K562 (cell line): Measurements from ENCODE around the gene PLXDC2. TPM values are rescaled to one million over a fixed set of nuclear protein-coding genes. Genes with fewer than 3 reads are reported as not detected.

ENCODE experiments used
- ATAC-seq: fragments of 200-7000 bp; cut with Tn5 transposase; 3 replicates; pipeline ENCODE4 v1.9.1; 2020; ENCODE audit warnings: moderate library complexity
- BruUV-seq: library from RNA; stranded (reverse); fragments of 400-500 nt; replicated peaks from 2 replicates; lab custom pipeline; 2021; lab: Mats Ljungman, UMichigan
- CTCF ChIA-PET: fragments of 300-600 bp; formaldehyde crosslinking; extraction: SDS; loops from one replicate; lab custom pipeline; 2021; ENCODE audit warnings: low intra/inter-chr PET ratio; lab: Yijun Ruan, JAX
- POLR2A ChIA-PET: fragments of 300-600, 350-650 bp; sonication (Branson Sonifier 250); formaldehyde crosslinking; extraction: SDS; loops from one replicate; lab custom pipeline; 2021; ENCODE audit warnings: antibody characterized with exemption, inconsistent platforms; lab: Yijun Ruan, JAX
- DNase-seq, 4 experiments: peaks; one replicate each; pipeline versions ENCODE4 v3.0.0 to v3.0.0-alpha.2; 2011 to 2018; ENCODE audit warnings: low spot score in 3 of 4, mixed read lengths in 3 of 4; ENCODE audit errors: extremely low read depth in 1 of 4
- FAIRE-seq: peaks from 2 replicates; lab custom pipeline; 2011; peaks lifted over from hg19 to GRCh38; lab: Jason Lieb, UNC
- H2AFZ ChIP-seq: 2 replicates; pipeline ENCODE4 v1.6.0; 2011; ENCODE audit warnings: low read depth, low read length, control low read depth, inconsistent platforms
- H3K27ac ChIP-seq: fragments of 200-600 bp; 3 replicates; pipeline ENCODE4 v1.8.0; 2011; ENCODE audit warnings: low read depth, mild to moderate bottlenecking, control low read depth, inconsistent platforms, low read length, moderate library complexity, mixed read lengths; ENCODE audit errors: extremely low read depth
- H3K27me3 ChIP-seq, 2 experiments: fragments of 300-600 bp in 1 of 2; 2 replicates in 1 of 2; 3 replicates in 1 of 2; pipeline versions ENCODE4 v1.6.0 to v1.8.0; 2011; ENCODE audit warnings: inconsistent platforms in 2 of 2, low read length in 2 of 2, mild to moderate bottlenecking in 1 of 2, mixed read lengths in 1 of 2, moderate library complexity in 1 of 2; ENCODE audit not compliant: control insufficient read depth in 2 of 2, insufficient read depth in 2 of 2
- H3K36me3 ChIP-seq: fragments of 300-600 bp; 3 replicates; pipeline ENCODE4 v1.8.0; 2011; ENCODE audit warnings: mild to moderate bottlenecking, low read length, inconsistent platforms; ENCODE audit not compliant: control insufficient read depth, insufficient read depth
- H3K4me1 ChIP-seq, 2 experiments: fragments of 200-600 bp in 1 of 2; replicated peaks in 1 of 2; 2 replicates in 1 of 2; 3 replicates in 1 of 2; pipeline versions ENCODE4 v1.5.1 to v1.8.0; 2011; ENCODE audit warnings: inconsistent platforms in 2 of 2, low read length in 2 of 2, mild to moderate bottlenecking in 1 of 2, mixed read lengths in 1 of 2, moderate library complexity in 1 of 2; ENCODE audit not compliant: control insufficient read depth in 2 of 2, insufficient read depth in 2 of 2
- H3K4me2 ChIP-seq: 2 replicates; pipeline ENCODE4 v1.6.1; 2011; ENCODE audit warnings: low read length, control low read depth, inconsistent platforms, mixed read lengths; ENCODE audit not compliant: insufficient read depth
- H3K4me3 ChIP-seq: fragments of 200-600 bp; sonication (generic), shearing (Covaris generic); 2 replicates; pipeline ENCODE4 v1.5.1; 2016; ENCODE audit warnings: control low read depth, inconsistent platforms
- H3K79me2 ChIP-seq: fragments of 200-600 bp; 3 replicates; pipeline ENCODE4 v1.8.0; 2011; ENCODE audit warnings: low read length, inconsistent platforms; ENCODE audit not compliant: control insufficient read depth, insufficient read depth
- H3K9ac ChIP-seq, 2 experiments: 2 replicates each; pipeline versions ENCODE4 v1.6.0 to v1.6.1; 2011; ENCODE audit warnings: low read depth in 2 of 2, low read length in 2 of 2, control low read depth in 1 of 2, inconsistent platforms in 1 of 2, mild to moderate bottlenecking in 1 of 2, mixed read lengths in 1 of 2; ENCODE audit not compliant: insufficient read depth in 1 of 2
- H3K9me1 ChIP-seq: one replicate; pipeline ENCODE4 v1.6.0; 2011; ENCODE audit warnings: inconsistent platforms, mild to moderate bottlenecking, low read length, moderate library complexity; ENCODE audit not compliant: control insufficient read depth, insufficient read depth
- H3K9me3 ChIP-seq: replicated peaks from 2 replicates; pipeline ENCODE4 v1.5.1; 2011; ENCODE audit warnings: low read depth, low read length, inconsistent platforms; ENCODE audit not compliant: control insufficient read depth, insufficient read depth
- H4K20me1 ChIP-seq: replicated peaks from 2 replicates; pipeline ENCODE4 v1.6.1; 2011; ENCODE audit warnings: low read length, inconsistent platforms, mixed read lengths; ENCODE audit not compliant: control insufficient read depth, insufficient read depth
- ADNP ChIP-seq: fragments of 200-800 bp; sonication (Bioruptor generic); IDR thresholded peaks from 2 replicates; pipeline ENCODE4 v1.6.1; 2016; ENCODE audit warnings: missing genetic modification characterization, missing compliant biosample characterization
- BACH1 ChIP-seq: fragments of 200-800 bp; sonication (Bioruptor generic); IDR thresholded peaks from 2 replicates; pipeline ENCODE4 v1.6.1; 2016; ENCODE audit warnings: missing genetic modification characterization, missing compliant biosample characterization
- CREBBP ChIP-seq: IDR thresholded peaks from one replicate; pipeline ENCODE4 v1.6.1; 2012; ENCODE audit warnings: low read depth, mild to moderate bottlenecking, control low read depth, inconsistent platforms, low read length
- DMBX1 ChIP-seq: fragments of 250-450 bp; sonication (Bioruptor Pico); IDR thresholded peaks from 2 replicates; pipeline ENCODE4 v1.8.0; 2022; ENCODE audit warnings: inconsistent platforms, mild to moderate bottlenecking, moderate library complexity, borderline replicate concordance
- HCFC1 ChIP-seq: IDR thresholded peaks from 2 replicates; pipeline ENCODE4 v1.6.1; 2012; ENCODE audit warnings: low read depth, low read length, improper control_type of control experiment
- RBM22 ChIP-seq: fragments of 200-400 bp; formaldehyde crosslinking; IDR thresholded peaks from 2 replicates; pipeline ENCODE4 v1.6.1; 2018; ENCODE audit warnings: low read length, low read depth; ENCODE audit not compliant: poor library complexity, severe bottlenecking
- TSC22D4 ChIP-seq: fragments of 450-650 bp; IDR thresholded peaks from 2 replicates; pipeline ENCODE4 v1.6.1; 2016; ENCODE audit warnings: missing genetic modification characterization, missing biosample characterization, control low read depth
- ZBTB7A ChIP-seq: IDR thresholded peaks from 2 replicates; pipeline ENCODE4 v1.6.1; 2011; ENCODE audit warnings: low read depth, mild to moderate bottlenecking, low read length, moderate library complexity, borderline replicate concordance; ENCODE audit not compliant: control insufficient read depth
- ZC3H8 ChIP-seq: fragments of 450-650 bp; IDR thresholded peaks from 2 replicates; pipeline ENCODE4 v1.6.1; 2017
- WGBS: fragments of 100-300 bp; shearing (Covaris generic); methylation state at CpG from one replicate; pipeline ENCODE4 v1.1.6; 2016; ENCODE audit warnings: low coverage, mixed read lengths; ENCODE audit not compliant: insufficient coverage; ENCODE audit errors: missing lambda C conversion rate; 5-methylcytosine and 5-hydroxymethylcytosine counted together
- in situ Hi-C: fragments of 300-500 bp; cut with MboI; formaldehyde crosslinking; loops from 4 replicates; pipeline ENCODE4 v1.15.0; 2018; ENCODE audit warnings: inconsistent platforms, mixed read lengths
- intact Hi-C: fragments of 100-400 bp; cut with micrococcal nuclease; formaldehyde crosslinking; loops from 2 replicates; pipeline ENCODE4 v1.14.2; 2022
- polyA plus RNA-seq, 8 experiments: library from polyadenylated mRNA; depleted of rRNA in 4 of 8; stranded (reverse) in 5 of 8; unstranded in 3 of 8; fragments of >200 nt; fragmentation: Nextera tagmentation in 2 of 8; fragmentation: Illumina TruSeq in 1 of 8; extraction: Ambion mirVana in 2 of 8; extraction: Trizol in 1 of 8; gene quantifications; 2 replicates each; pipeline versions ENCODE4 v1.2.1 to v1.2.3, GENCODE V29; 2011 to 2014; ENCODE audit warnings: inconsistent platforms in 1 of 8, missing spikeins in 1 of 8
- total RNA-seq, 7 experiments: library from RNA; depleted of rRNA in 6 of 7; stranded (reverse); fragments of >200 nt in 6 of 7; fragmentation: Illumina TruSeq in 2 of 7; extraction: Trizol in 2 of 7; gene quantifications; 2 replicates each; pipeline versions ENCODE4 v1.2.1 to v1.2.3, GENCODE V29; 2011 to 2021; ENCODE audit warnings: low replicate concordance in 1 of 7
- TF ChIP-seq, protein P1 (sequence below): fragments of 250-450 bp; sonication (Bioruptor Pico); IDR thresholded peaks from 2 replicates; pipeline ENCODE4 v1.4.0; 2020; ENCODE audit warnings: mild to moderate bottlenecking
- TF ChIP-seq, protein P2 (sequence below): fragments of 250-450 bp; sonication (Bioruptor Pico); IDR thresholded peaks from 2 replicates; pipeline ENCODE4 v1.4.0; 2020

The PLXDC2 gene
- total and polyA plus RNA-seq, 9 of the 15 experiments (the other 6 are each of a cell fraction or from before 2014, with no cell fraction given): 0.01 to 0.33 (median 0.10) TPM; not detected in 3

DNA sequence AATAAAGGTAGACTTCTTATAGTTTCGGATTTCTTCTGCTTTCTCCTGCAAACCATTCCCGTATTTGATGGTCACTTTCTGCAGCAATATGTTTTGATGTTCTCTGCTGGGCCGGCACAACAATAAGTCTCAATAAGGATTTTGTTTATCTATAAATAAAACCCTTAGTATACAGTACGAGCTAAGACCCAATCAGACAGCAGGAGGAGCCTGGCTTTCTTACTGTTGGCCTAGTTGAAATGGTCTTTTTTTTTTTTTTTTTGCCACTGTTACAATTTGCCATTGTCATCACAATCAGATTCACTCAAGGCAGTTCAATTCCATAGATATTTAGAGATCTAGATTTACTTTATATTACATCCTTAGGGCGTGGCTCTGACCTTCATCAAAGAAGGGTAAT, 76.4 kb downstream of the PLXDC2 start:
- CTCF ChIA-PET: no interaction called here
- in situ Hi-C loops (no loop called here), intact Hi-C loops (no loop called here)
- H3K4me1 ChIP-seq: no peaks in the 10 kb centered on the region
- H4K20me1 ChIP-seq: no peaks in the 10 kb centered on the region
- ATAC-seq (no peak), DNase-seq (no peak), FAIRE-seq (no peak)
- no peak overlapping the region for H3K4me2 ChIP-seq
- no peaks in the 10 kb centered on the region for H3K79me2 ChIP-seq
- H3K27me3 ChIP-seq: no peaks in the 10 kb centered on the region
- TF ChIP-seq, protein P1, sequence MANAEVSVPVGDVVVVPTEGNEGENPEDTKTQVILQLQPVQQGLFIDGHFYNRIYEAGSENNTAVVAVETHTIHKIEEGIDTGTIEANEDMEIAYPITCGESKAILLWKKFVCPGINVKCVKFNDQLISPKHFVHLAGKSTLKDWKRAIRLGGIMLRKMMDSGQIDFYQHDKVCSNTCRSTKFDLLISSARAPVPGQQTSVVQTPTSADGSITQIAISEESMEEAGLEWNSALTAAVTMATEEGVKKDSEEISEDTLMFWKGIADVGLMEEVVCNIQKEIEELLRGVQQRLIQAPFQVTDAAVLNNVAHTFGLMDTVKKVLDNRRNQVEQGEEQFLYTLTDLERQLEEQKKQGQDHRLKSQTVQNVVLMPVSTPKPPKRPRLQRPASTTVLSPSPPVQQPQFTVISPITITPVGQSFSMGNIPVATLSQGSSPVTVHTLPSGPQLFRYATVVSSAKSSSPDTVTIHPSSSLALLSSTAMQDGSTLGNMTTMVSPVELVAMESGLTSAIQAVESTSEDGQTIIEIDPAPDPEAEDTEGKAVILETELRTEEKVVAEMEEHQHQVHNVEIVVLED (CRISPR knock-in tag): no peak
- TF ChIP-seq ZC3H8 (no peak), DMBX1 (CRISPR knock-in tag) (no peak), ADNP (tag) (no peak), BACH1 (tag) (no peak), HCFC1 (no peak), TSC22D4 (no peak), RBM22 (no peak), CREBBP (no peak), ZBTB7A (no peak)
- TF ChIP-seq, protein P2, sequence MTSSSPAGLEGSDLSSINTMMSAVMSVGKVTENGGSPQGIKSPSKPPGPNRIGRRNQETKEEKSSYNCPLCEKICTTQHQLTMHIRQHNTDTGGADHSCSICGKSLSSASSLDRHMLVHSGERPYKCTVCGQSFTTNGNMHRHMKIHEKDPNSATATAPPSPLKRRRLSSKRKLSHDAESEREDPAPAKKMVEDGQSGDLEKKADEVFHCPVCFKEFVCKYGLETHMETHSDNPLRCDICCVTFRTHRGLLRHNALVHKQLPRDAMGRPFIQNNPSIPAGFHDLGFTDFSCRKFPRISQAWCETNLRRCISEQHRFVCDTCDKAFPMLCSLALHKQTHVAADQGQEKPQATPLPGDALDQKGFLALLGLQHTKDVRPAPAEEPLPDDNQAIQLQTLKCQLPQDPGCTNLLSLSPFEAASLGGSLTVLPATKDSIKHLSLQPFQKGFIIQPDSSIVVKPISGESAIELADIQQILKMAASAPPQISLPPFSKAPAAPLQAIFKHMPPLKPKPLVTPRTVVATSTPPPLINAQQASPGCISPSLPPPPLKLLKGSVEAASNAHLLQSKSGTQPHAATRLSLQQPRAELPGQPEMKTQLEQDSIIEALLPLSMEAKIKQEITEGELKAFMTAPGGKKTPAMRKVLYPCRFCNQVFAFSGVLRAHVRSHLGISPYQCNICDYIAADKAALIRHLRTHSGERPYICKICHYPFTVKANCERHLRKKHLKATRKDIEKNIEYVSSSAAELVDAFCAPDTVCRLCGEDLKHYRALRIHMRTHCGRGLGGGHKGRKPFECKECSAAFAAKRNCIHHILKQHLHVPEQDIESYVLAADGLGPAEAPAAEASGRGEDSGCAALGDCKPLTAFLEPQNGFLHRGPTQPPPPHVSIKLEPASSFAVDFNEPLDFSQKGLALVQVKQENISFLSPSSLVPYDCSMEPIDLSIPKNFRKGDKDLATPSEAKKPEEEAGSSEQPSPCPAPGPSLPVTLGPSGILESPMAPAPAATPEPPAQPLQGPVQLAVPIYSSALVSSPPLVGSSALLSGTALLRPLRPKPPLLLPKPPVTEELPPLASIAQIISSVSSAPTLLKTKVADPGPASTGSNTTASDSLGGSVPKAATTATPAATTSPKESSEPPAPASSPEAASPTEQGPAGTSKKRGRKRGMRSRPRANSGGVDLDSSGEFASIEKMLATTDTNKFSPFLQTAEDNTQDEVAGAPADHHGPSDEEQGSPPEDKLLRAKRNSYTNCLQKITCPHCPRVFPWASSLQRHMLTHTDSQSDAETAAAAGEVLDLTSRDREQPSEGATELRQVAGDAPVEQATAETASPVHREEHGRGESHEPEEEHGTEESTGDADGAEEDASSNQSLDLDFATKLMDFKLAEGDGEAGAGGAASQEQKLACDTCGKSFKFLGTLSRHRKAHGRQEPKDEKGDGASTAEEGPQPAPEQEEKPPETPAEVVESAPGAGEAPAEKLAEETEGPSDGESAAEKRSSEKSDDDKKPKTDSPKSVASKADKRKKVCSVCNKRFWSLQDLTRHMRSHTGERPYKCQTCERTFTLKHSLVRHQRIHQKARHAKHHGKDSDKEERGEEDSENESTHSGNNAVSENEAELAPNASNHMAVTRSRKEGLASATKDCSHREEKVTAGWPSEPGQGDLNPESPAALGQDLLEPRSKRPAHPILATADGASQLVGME (CRISPR knock-in tag): no peak
- H3K36me3 ChIP-seq: no peaks in the 10 kb centered on the region
- no peaks in the 10 kb centered on the region for H3K9me1 ChIP-seq
- no peak overlapping the region for H3K27ac ChIP-seq
- BruUV-seq: no TSS peak
- H2AFZ ChIP-seq: no peak overlapping the region
- no peaks in the 10 kb centered on the region for H3K9me3 ChIP-seq
- H3K4me3 ChIP-seq: no peak overlapping the region
- H3K9ac ChIP-seq: no peak overlapping the region
- 0% methylated on average over 5 of the region's 5 CpGs for WGBS
- POLR2A ChIA-PET: interaction anchor here (0.7 kb wide), 1 partner anchor 32 kb away, joined by 3 read pairs; no protein-coding TSS in a partner anchor
